ENCODE measurements around the gene RPL19.

Gene RPL19

GRCh38 chr17:39236450-39236927, 36.4 kb downstream of the RPL19 start:
- DNase-seq (ENCODE audit: low read depth, low spot score): no peak
- no peak overlapping the region for H3K9ac ChIP-seq (ENCODE audit: insufficient read length)
- no peaks in the 10 kb centered on the region for H3K36me3 ChIP-seq (ENCODE audit: insufficient read depth, low read length)
- no peak for TF ChIP-seq EZH2 (IDR thresholded peaks at IDR 0.05)
- no peak overlapping the region for H3K27ac ChIP-seq
- no peak overlapping the region for H3K4me3 ChIP-seq
- no peaks in the 10 kb centered on the region for H3K9me3 ChIP-seq (ENCODE audit: low read depth, low read length)

- TF ChIP-seq POLR2AphosphoS5 (IDR thresholded peaks at IDR 0.05; ENCODE audit: borderline replicate concordance, low read depth, low read length): no peak
- no peak for TF ChIP-seq FOXP2 (optimal IDR thresholded peaks at IDR 0.05; ENCODE audit: control extremely low read depth, extremely low read length, insufficient read depth)
- TF ChIP-seq EZH2 (IDR thresholded peaks at IDR 0.05): no peak
- H3K9ac ChIP-seq (ENCODE audit: insufficient read length): no peak overlapping the region
- no peak for DNase-seq (ENCODE audit: low read depth, low spot score)
- H3K9me3 ChIP-seq (ENCODE audit: low read depth, low read length): no peaks in the 10 kb centered on the region
- H3K27ac ChIP-seq: no peak overlapping the region
- no peak overlapping the region for H3K4me3 ChIP-seq
- H3K36me3 ChIP-seq (ENCODE audit: insufficient read depth, low read length): no peaks in the 10 kb centered on the region
Observed at GRCh38 chr17:39236981-39237441, 36.9 kb downstream of the RPL19 start.

- H3K9ac ChIP-seq (ENCODE audit: insufficient read length): no peak overlapping the region
- H3K36me3 ChIP-seq (ENCODE audit: insufficient read depth, low read length): no peaks in the 10 kb centered on the region
- no peak overlapping the region for H3K27ac ChIP-seq
- H3K4me3 ChIP-seq: no peak overlapping the region
- DNase-seq (ENCODE audit: low read depth, low spot score): no peak
- H3K9me3 ChIP-seq (ENCODE audit: low read depth, low read length): no peaks in the 10 kb centered on the region
- TF ChIP-seq EZH2 (IDR thresholded peaks at IDR 0.05) (no peak), FOXP2 (optimal IDR thresholded peaks at IDR 0.05; ENCODE audit: control extremely low read depth, extremely low read length, insufficient read depth) (no peak), POLR2AphosphoS5 (IDR thresholded peaks at IDR 0.05; ENCODE audit: borderline replicate concordance, low read depth, low read length) (no peak)
Observed at GRCh38 chr17:39237586-39237985, 37.5 kb downstream of the RPL19 start.

- Histone ChIP-seq H3K9ac (ENCODE audit: insufficient read length) (no peak overlapping the region), H3K4me3 (no peak overlapping the region), H3K9me3 (ENCODE audit: low read depth, low read length) (no peaks in the 10 kb centered on the region), H3K27ac (no peak overlapping the region), H3K36me3 (ENCODE audit: insufficient read depth, low read length) (no peaks in the 10 kb centered on the region)
- TF ChIP-seq FOXP2 (optimal IDR thresholded peaks at IDR 0.05; ENCODE audit: control extremely low read depth, extremely low read length, insufficient read depth) (no peak), EZH2 (IDR thresholded peaks at IDR 0.05) (no peak), POLR2AphosphoS5 (IDR thresholded peaks at IDR 0.05; ENCODE audit: borderline replicate concordance, low read depth, low read length) (no peak)
- DNase-seq (ENCODE audit: low read depth, low spot score): no peak
Observed at GRCh38 chr17:39238311-39238972, 38.4 kb downstream of the RPL19 start.

GRCh38 chr17:39239640-39240314, 39.7 kb downstream of the RPL19 start:
- no peak for TF ChIP-seq FOXP2 (optimal IDR thresholded peaks at IDR 0.05; ENCODE audit: control extremely low read depth, extremely low read length, insufficient read depth)
- no peak for TF ChIP-seq EZH2 (IDR thresholded peaks at IDR 0.05)
- TF ChIP-seq POLR2AphosphoS5 (IDR thresholded peaks at IDR 0.05; ENCODE audit: borderline replicate concordance, low read depth, low read length): no peak
- Histone ChIP-seq H3K9ac (ENCODE audit: insufficient read length) (no peak overlapping the region), H3K36me3 (ENCODE audit: insufficient read depth, low read length) (no peaks in the 10 kb centered on the region), H3K4me3 (no peak overlapping the region), H3K9me3 (ENCODE audit: low read depth, low read length) (no peaks in the 10 kb centered on the region), H3K27ac (no peak overlapping the region)
- DNase-seq (ENCODE audit: low read depth, low spot score): no peak

GRCh38 chr17:39240631-39241030, 40.5 kb downstream of the RPL19 start:
- TF ChIP-seq EZH2 (IDR thresholded peaks at IDR 0.05): no peak
- TF ChIP-seq POLR2AphosphoS5 (IDR thresholded peaks at IDR 0.05; ENCODE audit: borderline replicate concordance, low read depth, low read length): no peak
- no peak for TF ChIP-seq FOXP2 (optimal IDR thresholded peaks at IDR 0.05; ENCODE audit: control extremely low read depth, extremely low read length, insufficient read depth)
- no peak overlapping the region for H3K4me3 ChIP-seq
- H3K9me3 ChIP-seq (ENCODE audit: low read depth, low read length): no peaks in the 10 kb centered on the region
- no peak overlapping the region for H3K9ac ChIP-seq (ENCODE audit: insufficient read length)
- no peak for DNase-seq (ENCODE audit: low read depth, low spot score)
- H3K27ac ChIP-seq: no peak overlapping the region
- no peaks in the 10 kb centered on the region for H3K36me3 ChIP-seq (ENCODE audit: insufficient read depth, low read length)

GRCh38 chr17:39243155-39243554, 43.1 kb downstream of the RPL19 start:
- Histone ChIP-seq H3K4me3 (no peak overlapping the region), H3K9ac (ENCODE audit: insufficient read length) (no peak overlapping the region), H3K27ac (no peak overlapping the region), H3K36me3 (ENCODE audit: insufficient read depth, low read length) (no peaks in the 10 kb centered on the region), H3K9me3 (ENCODE audit: low read depth, low read length) (no peaks in the 10 kb centered on the region)
- DNase-seq (ENCODE audit: low read depth, low spot score): no peak
- TF ChIP-seq FOXP2 (optimal IDR thresholded peaks at IDR 0.05; ENCODE audit: control extremely low read depth, extremely low read length, insufficient read depth) (no peak), EZH2 (IDR thresholded peaks at IDR 0.05) (no peak), POLR2AphosphoS5 (IDR thresholded peaks at IDR 0.05; ENCODE audit: borderline replicate concordance, low read depth, low read length) (no peak)

- no peak for DNase-seq (ENCODE audit: low read depth, low spot score)
- TF ChIP-seq EZH2 (IDR thresholded peaks at IDR 0.05) (no peak), POLR2AphosphoS5 (IDR thresholded peaks at IDR 0.05; ENCODE audit: borderline replicate concordance, low read depth, low read length) (no peak), FOXP2 (optimal IDR thresholded peaks at IDR 0.05; ENCODE audit: control extremely low read depth, extremely low read length, insufficient read depth) (no peak)
- no peaks in the 10 kb centered on the region for H3K9me3 ChIP-seq (ENCODE audit: low read depth, low read length)
- no peaks in the 10 kb centered on the region for H3K36me3 ChIP-seq (ENCODE audit: insufficient read depth, low read length)
- no peak overlapping the region for H3K27ac ChIP-seq
- H3K9ac ChIP-seq (ENCODE audit: insufficient read length): no peak overlapping the region
- H3K4me3 ChIP-seq: no peak overlapping the region
Observed at GRCh38 chr17:39244016-39244599, 44.0 kb downstream of the RPL19 start.

Measured in SK-N-MC (cell line).